Measurements from ENCODE around the gene IMPDH1. TPM values are rescaled to one million over a fixed set of nuclear protein-coding genes. Genes with fewer than 3 reads are reported as not detected.
A peak's percentile ranks its signal among the peaks of the same experiment; 100 is the strongest.

Gene IMPDH1
- total RNA-seq, 1 donor from 2014 or later = 81.7 TPM

DNA sequence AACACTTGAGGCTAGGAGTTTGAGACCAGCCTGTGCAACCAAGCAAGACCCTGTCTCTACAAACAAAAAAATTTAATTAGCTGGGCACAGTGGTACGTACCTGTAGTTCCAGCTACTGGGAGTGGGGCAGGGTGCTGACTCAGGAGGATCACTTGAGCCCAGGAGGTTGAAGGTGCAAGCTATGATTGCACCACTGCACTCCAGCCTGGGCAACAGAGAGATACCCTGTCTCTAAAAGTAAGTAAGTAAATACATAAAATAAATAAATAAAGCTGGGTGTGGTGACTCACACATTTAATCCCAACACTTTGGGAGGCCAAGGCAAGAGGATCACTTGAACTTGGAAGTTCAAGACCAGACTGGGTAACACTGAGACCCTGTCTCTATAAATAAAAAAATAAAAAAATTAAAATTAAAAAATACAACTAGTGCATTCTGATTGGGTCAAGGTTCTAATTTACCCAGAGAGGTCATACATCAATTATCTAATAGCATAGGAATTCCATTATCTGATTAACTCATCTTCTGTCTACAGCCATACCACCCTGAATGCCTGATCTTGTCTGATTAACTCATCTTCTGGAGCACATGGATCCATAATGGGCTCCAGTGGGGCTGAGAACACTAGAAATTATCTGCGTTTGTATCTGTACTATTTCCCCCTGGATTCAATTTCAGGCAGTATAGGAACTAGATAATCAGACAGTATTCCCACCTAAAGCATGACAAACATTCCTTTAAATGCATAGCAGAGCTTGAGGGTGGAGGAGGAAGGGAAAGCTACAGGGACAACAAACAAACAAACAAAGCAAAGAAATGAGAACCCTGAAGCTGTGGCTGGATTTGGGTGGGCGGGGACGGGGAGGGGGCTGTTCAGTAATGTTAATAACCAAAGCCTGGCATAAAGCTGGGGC, 24.9 kb upstream of the IMPDH1 start:
- Mint-ChIP-seq H3K4me1 (ENCODE audit: low read depth, unreplicated experiment) (peaks cover 2% of the 10 kb centered on the region), H3K4me3 (ENCODE audit: unreplicated experiment) (no peak overlapping the region), H3K36me3 (ENCODE audit: unreplicated experiment) (no peaks in the 10 kb centered on the region), H3K9me3 (ENCODE audit: unreplicated experiment) (peaks cover under 1% of the 10 kb centered on the region), H3K27me3 (ENCODE audit: unreplicated experiment) (peaks cover 2% of the 10 kb centered on the region), H3K27ac (ENCODE audit: unreplicated experiment) (no peak overlapping the region)
- TF ChIP-seq, protein P1, sequence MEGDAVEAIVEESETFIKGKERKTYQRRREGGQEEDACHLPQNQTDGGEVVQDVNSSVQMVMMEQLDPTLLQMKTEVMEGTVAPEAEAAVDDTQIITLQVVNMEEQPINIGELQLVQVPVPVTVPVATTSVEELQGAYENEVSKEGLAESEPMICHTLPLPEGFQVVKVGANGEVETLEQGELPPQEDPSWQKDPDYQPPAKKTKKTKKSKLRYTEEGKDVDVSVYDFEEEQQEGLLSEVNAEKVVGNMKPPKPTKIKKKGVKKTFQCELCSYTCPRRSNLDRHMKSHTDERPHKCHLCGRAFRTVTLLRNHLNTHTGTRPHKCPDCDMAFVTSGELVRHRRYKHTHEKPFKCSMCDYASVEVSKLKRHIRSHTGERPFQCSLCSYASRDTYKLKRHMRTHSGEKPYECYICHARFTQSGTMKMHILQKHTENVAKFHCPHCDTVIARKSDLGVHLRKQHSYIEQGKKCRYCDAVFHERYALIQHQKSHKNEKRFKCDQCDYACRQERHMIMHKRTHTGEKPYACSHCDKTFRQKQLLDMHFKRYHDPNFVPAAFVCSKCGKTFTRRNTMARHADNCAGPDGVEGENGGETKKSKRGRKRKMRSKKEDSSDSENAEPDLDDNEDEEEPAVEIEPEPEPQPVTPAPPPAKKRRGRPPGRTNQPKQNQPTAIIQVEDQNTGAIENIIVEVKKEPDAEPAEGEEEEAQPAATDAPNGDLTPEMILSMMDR (IDR thresholded peaks at IDR 0.05; ENCODE audit: partially characterized antibody, unreplicated experiment) = no peak
- no peak for DNase-seq

DNA sequence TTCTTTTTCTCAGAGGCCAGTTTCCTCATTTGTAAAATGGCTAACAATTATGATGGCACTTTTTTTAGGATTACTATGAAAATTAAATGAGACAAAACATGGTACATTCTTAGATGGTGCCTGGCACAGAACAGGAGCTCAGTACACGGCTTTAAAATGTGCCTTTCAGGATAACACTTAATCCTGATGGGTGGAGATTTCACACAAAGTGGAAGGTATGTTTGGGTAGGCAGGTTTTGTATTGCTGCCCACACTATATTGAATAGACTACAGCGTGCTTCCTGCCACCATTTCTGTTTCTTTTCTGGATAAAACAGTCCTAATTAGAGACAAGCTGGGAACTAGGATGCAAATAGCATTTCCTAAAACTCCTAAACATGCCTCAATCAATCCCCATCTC, 22.0 kb upstream of the IMPDH1 start:
- H3K27me3 Mint-ChIP-seq (ENCODE audit: unreplicated experiment) = peaks cover 6% of the 10 kb centered on the region
- H3K36me3 Mint-ChIP-seq (ENCODE audit: unreplicated experiment) = no peaks in the 10 kb centered on the region

DNA sequence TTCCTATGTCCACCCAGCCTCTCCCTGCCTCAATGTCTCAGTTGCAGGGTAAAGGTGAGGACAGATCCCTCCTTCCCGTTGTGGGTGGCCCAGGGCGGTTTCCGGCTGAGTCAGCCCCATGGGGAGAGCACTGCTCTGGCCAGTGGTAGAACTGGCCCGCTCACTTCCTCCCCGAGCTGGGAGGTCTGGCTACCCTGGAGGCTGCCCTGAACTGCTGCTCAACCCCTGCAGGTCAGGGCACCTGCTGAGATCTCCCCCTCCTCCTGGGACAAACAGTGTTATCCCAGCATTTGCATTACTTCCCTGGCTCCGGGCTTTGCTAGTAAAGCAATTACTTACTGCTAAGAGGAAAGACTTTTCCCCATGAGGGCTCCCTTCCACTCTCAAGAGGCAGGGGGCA, 21.4 kb upstream of the IMPDH1 start:
- no peak for DNase-seq

More for the DNA sequence above, 22.0 kb upstream of the IMPDH1 start:
- peaks cover 2% of the 10 kb centered on the region for H3K9me3 Mint-ChIP-seq (ENCODE audit: unreplicated experiment)
- H3K4me1 Mint-ChIP-seq (ENCODE audit: low read depth, unreplicated experiment) = peaks cover 8% of the 10 kb centered on the region
- H3K4me3 Mint-ChIP-seq (ENCODE audit: unreplicated experiment) = no peak overlapping the region
- H3K27ac Mint-ChIP-seq (ENCODE audit: unreplicated experiment) = peak overlapping the region; percentile 48
- TF ChIP-seq, protein P1 (IDR thresholded peaks at IDR 0.05; ENCODE audit: partially characterized antibody, unreplicated experiment) = no peak
- no peak for DNase-seq

DNA sequence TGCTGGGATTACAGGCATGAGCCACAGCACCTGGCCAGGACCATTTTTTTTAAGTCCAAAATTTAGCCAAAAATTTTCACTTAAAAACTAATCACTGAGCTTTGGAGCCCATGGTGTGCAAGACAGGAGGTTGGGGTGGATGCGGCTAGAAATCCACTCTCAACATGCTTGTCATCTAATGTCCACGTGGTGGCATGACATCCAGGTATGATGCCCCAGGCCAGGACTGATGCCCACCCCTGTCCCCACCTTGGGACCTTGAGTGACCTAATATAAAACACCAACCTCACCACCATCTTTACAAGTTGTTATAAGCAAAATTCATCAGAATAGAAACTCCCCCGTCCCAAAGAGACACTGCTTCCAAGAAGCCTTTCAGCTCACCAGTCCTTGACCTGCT, 20.4 kb upstream of the IMPDH1 start:
- Mint-ChIP-seq H3K27me3 (ENCODE audit: unreplicated experiment) (peaks cover 6% of the 10 kb centered on the region), H3K36me3 (ENCODE audit: unreplicated experiment) (no peaks in the 10 kb centered on the region), H3K9me3 (ENCODE audit: unreplicated experiment) (peaks cover 2% of the 10 kb centered on the region), H3K4me1 (ENCODE audit: low read depth, unreplicated experiment) (peaks cover 8% of the 10 kb centered on the region), H3K4me3 (ENCODE audit: unreplicated experiment) (no peak overlapping the region), H3K27ac (ENCODE audit: unreplicated experiment) (no peak overlapping the region)
- DNase-seq = no peak
- TF ChIP-seq, protein P1 (IDR thresholded peaks at IDR 0.05; ENCODE audit: partially characterized antibody, unreplicated experiment) = no peak

More for the DNA sequence above, 21.4 kb upstream of the IMPDH1 start:
- H3K4me1 Mint-ChIP-seq (ENCODE audit: low read depth, unreplicated experiment) = peaks cover 8% of the 10 kb centered on the region
- no peaks in the 10 kb centered on the region for H3K36me3 Mint-ChIP-seq (ENCODE audit: unreplicated experiment)
- peak overlapping the region; percentile 48 for H3K27ac Mint-ChIP-seq (ENCODE audit: unreplicated experiment)
- no peak overlapping the region for H3K4me3 Mint-ChIP-seq (ENCODE audit: unreplicated experiment)
- H3K27me3 Mint-ChIP-seq (ENCODE audit: unreplicated experiment) = peaks cover 6% of the 10 kb centered on the region
- peaks cover 2% of the 10 kb centered on the region for H3K9me3 Mint-ChIP-seq (ENCODE audit: unreplicated experiment)
- TF ChIP-seq, protein P1 (IDR thresholded peaks at IDR 0.05; ENCODE audit: partially characterized antibody, unreplicated experiment) = no peak

DNA sequence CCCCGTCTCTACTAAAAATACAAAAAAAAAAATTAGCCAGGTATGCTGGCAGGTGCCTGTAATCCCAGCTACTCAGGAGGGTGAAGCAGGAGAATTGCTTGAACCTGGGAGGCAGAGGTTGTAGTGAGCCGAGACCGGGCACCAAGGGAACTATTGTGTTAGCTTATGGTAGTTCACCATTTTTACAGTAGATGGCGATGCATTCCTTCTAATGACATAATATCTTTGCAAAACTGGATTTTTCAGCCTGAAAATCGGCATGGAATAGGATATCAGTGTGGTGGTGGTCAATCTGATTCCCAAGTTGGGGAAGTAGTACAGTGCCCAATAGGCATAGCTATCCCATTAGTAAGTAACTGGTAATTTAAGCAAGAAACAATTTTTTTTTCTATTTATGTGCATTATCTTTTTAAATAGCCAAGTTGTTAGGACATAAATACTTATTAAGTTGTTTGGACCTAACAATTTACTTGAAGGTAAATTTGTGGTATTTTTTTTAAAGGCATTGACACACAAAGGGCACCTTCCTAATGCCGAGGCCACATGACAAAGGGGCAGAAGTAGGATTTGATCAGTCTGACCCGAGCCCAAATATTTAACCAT, 17.6 kb upstream of the IMPDH1 start:
- H3K36me3 Mint-ChIP-seq (ENCODE audit: unreplicated experiment) = no peaks in the 10 kb centered on the region
- peaks cover 2% of the 10 kb centered on the region for H3K9me3 Mint-ChIP-seq (ENCODE audit: unreplicated experiment)
- TF ChIP-seq, protein P1 (IDR thresholded peaks at IDR 0.05; ENCODE audit: partially characterized antibody, unreplicated experiment) = peak; percentile 80
- H3K4me1 Mint-ChIP-seq (ENCODE audit: low read depth, unreplicated experiment) = peaks cover 13% of the 10 kb centered on the region
- DNase-seq = peak; percentile 31
- H3K27ac Mint-ChIP-seq (ENCODE audit: unreplicated experiment) = no peak overlapping the region
- H3K27me3 Mint-ChIP-seq (ENCODE audit: unreplicated experiment) = peaks cover 9% of the 10 kb centered on the region
- no peak overlapping the region for H3K4me3 Mint-ChIP-seq (ENCODE audit: unreplicated experiment)
